Stomach smooth muscle (tissue), 2 donors: ENCODE data around the gene SLC36A3.
"Not testable (repeated sequence)": the region's sequence is repeated elsewhere in the genome, so short reads cannot be mapped to it uniquely, and the experiment has no call there.

Source experiments
- H3K27ac ChIP-seq: one replicate; pipeline ENCODE4 v1.7.0; 2013; ENCODE audit warnings: mild to moderate bottlenecking, low read length, inconsistent platforms
- H3K27me3 ChIP-seq, 2 donors: one replicate each; pipeline ENCODE4 v1.7.0; 2013; ENCODE audit warnings: low read length in 2 of 2; ENCODE audit not compliant: insufficient read depth in 2 of 2, control insufficient read depth in 1 of 2
- H3K36me3 ChIP-seq, 2 donors: one replicate each; pipeline ENCODE4 v1.7.0; 2013; ENCODE audit warnings: low read length in 2 of 2; ENCODE audit not compliant: control insufficient read depth in 2 of 2, insufficient read depth in 2 of 2
- H3K4me1 ChIP-seq: one replicate; pipeline ENCODE4 v1.7.0; 2013; ENCODE audit warnings: low read length; ENCODE audit not compliant: control insufficient read depth, insufficient read depth
- H3K4me3 ChIP-seq, 2 donors: one replicate each; pipeline ENCODE4 v1.7.0; 2013; ENCODE audit warnings: low read length in 2 of 2
- H3K9ac ChIP-seq, 2 donors: one replicate each; pipeline ENCODE4 v1.7.0; 2013; ENCODE audit warnings: low read length in 2 of 2, mild to moderate bottlenecking in 1 of 2
- H3K9me3 ChIP-seq, 2 donors: one replicate each; pipeline ENCODE4 v1.7.0; 2013; ENCODE audit warnings: low read length in 2 of 2; ENCODE audit not compliant: control insufficient read depth in 2 of 2
- donor health status: healthy.
- donor health status: Pancreatic carcinoma.

Gene SLC36A3

DNA sequence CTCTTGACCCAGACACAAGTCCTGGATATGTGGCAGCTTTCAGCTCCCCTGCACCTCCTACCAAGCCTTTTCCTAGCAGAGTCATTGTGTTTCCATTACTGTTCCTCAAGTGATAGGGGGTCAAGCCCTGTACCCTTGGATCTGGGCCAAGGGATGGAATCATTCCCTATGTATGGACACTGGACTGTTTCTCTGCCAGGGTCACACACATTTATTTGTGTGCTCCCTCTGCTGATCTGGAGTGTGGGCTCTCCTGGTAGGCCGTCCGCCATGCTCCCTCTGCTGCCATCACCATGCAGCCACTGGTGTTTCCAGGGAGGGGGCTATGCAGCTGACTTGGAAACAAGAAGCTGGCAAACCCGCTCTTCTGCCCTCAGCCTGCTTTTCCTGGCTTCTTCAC, 41.0 kb downstream of the SLC36A3 start:
- Histone ChIP-seq H3K4me3 (no peak overlapping the region), H3K9me3 (no peaks in the 10 kb centered on the region), H3K4me1 (peaks cover under 1% of the 10 kb centered on the region), H3K27ac (no peak overlapping the region), H3K27me3 (no peaks in the 10 kb centered on the region), H3K9ac (no peak overlapping the region), H3K36me3 (peaks cover 14 to 19% of the 10 kb centered on the region in 2 donors)

DNA sequence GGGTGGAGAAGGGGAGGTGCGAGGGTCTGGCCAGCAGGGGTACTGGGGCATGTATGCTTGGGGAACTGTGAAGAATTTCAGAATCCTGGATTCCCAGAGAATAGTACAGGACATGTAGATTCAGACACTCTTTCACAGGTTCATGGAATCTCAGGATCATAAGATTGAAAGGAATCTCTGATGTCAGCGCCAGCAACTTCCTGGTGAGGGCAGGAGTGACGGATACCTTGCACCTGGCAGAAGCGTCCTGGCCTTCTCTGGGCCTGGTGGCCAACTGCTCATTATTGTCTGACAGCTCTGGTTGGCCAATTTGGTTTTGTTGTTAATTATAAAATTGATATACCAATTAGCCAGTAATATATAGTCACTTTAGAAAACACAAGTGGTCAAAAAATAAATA, 43.6 kb downstream of the SLC36A3 start:
- H3K27me3 ChIP-seq: no peaks in the 10 kb centered on the region
- no peaks in the 10 kb centered on the region for H3K9me3 ChIP-seq
- H3K4me1 ChIP-seq: peaks cover 6% of the 10 kb centered on the region
- no peak overlapping the region for H3K9ac ChIP-seq
- no peak overlapping the region for H3K27ac ChIP-seq
- H3K36me3 ChIP-seq: peaks cover 2% of the 10 kb centered on the region in 2 donors
- no peak overlapping the region for H3K4me3 ChIP-seq

DNA sequence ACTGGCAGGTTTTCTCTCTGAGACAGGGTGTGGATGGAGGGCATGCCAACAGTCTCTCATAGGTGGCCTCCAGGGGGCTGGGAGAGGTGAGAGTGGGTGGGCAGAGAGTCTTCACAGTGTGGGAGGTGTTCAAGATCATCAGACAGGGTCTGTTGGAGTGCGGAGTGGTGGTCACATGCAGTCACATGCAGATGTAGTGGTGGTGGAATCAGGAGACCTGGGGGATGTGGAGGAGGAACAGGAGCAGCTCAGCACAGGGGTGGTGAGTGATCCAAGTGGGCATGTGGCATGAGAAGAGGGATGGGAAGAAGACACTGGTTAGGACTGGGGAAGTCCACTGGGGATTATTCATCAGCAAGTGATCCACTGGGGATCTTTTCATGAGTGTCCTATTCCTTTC, 44.8 kb downstream of the SLC36A3 start:
- Histone ChIP-seq H3K4me3 (no peak overlapping the region), H3K27me3 (no peaks in the 10 kb centered on the region), H3K36me3 (peaks cover 0 to 2% of the 10 kb centered on the region in 2 donors), H3K27ac (no peak overlapping the region), H3K9me3 (no peaks in the 10 kb centered on the region), H3K9ac (no peak overlapping the region), H3K4me1 (peaks cover 13% of the 10 kb centered on the region)

DNA sequence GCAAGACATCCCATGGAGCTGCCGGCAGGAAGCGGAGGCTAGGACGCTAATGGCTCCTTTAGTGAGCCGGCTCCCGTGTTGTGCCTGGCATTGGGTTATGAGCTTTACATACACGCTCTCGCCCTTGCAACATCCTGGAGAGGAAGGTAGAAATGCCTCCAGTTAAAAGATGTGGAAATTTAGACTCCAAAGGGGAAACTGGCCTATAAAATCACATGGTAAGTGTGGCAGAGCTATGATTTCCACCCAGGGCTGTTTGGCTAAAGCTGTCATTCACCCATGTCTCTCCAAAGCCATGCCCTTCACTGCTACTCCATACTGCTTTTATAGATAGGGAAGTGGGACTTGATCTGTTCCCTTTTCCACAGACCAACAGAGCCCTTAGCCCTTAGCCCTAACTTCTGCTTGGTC, 45.4 kb downstream of the SLC36A3 start:
- Histone ChIP-seq H3K4me3 (no peak overlapping the region), H3K36me3 (peaks cover 0 to 2% of the 10 kb centered on the region in 2 donors), H3K9ac (no peak overlapping the region), H3K9me3 (no peaks in the 10 kb centered on the region), H3K27me3 (no peaks in the 10 kb centered on the region), H3K4me1 (peaks cover 18% of the 10 kb centered on the region), H3K27ac (no peak overlapping the region)

DNA sequence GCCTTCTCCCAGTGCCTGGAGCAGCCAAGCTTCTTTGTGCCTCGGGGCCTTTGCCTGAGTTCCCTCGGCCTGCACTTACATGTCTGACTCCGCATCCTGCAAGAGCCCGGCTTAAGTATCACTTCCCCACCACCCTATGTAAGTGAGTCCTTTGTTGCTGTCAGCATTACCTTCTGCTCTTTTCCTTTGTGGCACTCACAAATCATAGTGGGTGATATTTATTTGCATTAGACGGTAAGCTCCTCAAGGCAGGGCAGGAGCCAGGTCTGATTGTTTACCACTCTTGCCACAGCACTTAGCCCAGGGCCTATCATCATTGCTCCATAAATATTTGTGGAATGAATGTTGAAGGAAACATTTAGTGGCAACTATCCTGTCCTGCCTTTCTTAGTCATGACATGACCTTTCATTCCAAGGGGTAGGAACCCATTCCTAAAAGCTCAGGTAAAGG, 45.8 kb downstream of the SLC36A3 start:
- Histone ChIP-seq H3K27ac (no peak overlapping the region), H3K4me1 (peaks cover 18% of the 10 kb centered on the region)

DNA sequence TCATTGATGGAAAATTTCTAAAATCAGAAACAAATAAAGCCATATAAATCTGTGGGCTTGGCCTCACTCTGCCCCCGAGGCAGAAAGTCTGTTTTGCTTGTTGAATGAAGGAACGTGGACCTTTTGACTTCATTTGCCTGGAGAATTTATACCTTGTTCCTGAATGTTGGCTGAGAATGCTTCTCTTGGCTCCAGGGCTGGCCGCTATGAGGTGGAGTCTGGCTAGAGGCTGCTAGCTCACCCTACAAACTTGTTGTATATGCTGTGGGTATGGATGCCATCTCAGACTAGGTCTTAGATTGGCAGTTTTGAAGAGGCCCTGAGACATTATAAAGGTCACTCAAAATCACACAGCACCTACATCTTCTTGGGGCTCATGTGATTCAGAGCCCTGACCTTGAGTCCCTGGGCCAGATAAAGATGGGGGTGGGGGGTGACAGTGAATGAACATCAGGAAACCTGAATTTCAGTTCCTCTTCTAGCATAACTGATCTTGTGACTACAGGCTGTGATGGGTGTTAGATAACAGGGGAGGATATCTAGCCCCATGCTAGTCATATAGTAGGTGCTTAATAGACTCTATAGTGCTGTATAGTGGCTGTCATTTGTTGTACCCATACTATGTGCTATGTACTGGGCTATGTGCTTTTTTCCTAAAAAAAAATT, 47.8 kb downstream of the SLC36A3 start:
- no peaks in the 10 kb centered on the region for H3K9me3 ChIP-seq
- no peak overlapping the region for H3K9ac ChIP-seq
- H3K27ac ChIP-seq: no peak overlapping the region
- H3K27me3 ChIP-seq: no peaks in the 10 kb centered on the region
- peaks cover 0 to 2% of the 10 kb centered on the region in 2 donors for H3K36me3 ChIP-seq
- peaks cover 22% of the 10 kb centered on the region for H3K4me1 ChIP-seq
- no peak overlapping the region for H3K4me3 ChIP-seq

More for the DNA sequence above, 45.8 kb downstream of the SLC36A3 start:
- no peak overlapping the region for H3K4me3 ChIP-seq
- no peaks in the 10 kb centered on the region for H3K9me3 ChIP-seq
- no peaks in the 10 kb centered on the region for H3K27me3 ChIP-seq
- H3K9ac ChIP-seq: no peak overlapping the region
- H3K36me3 ChIP-seq: peaks cover 0 to 2% of the 10 kb centered on the region in 2 donors

DNA sequence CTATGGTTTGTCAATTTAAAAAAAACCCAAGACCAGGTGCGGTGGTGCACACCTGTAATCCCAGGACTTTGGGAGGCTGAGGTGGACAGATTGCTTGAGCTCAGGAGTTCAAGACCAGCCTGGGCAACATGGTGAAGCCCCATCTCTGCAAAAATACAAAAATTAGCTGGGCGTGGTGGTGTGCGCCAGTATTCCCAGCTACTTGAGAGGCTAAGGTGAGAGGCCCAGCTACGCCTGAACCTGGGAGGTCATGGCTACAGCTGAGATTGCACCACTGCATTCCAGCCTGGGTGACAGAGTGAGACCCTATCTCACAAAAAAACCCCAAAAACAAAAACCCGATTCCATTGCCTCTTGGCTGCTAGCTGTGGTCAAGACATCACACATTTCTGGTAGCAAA, 48.6 kb downstream of the SLC36A3 start:
- H3K27me3 ChIP-seq, H3K36me3 ChIP-seq, H3K27ac ChIP-seq, H3K9me3 ChIP-seq, H3K4me3 ChIP-seq, H3K9ac ChIP-seq: not testable (repeated sequence)
- H3K4me1 ChIP-seq: peaks cover 22% of the 10 kb centered on the region

DNA sequence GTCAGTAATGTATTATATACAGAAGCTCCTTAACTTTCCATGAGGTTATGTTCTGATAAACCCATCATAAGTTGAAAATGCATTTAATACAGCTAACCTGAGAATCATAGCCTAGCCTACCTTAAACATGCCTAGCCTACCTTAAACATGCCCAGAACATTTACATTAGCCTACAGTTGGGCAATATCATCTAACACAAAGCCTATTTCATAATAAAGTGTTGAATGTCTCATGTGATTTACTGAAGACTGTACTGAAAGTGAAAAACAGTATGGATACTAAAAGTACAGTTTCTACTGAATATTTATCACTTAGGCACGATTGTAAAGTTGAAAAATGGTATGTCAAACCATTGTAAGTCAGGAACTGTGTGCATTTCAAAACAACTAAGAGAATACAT, 49.0 kb downstream of the SLC36A3 start:
- Histone ChIP-seq H3K9ac (no peak overlapping the region), H3K4me1 (peaks cover 22% of the 10 kb centered on the region), H3K4me3 (no peak overlapping the region), H3K27me3 (no peaks in the 10 kb centered on the region), H3K9me3 (no peaks in the 10 kb centered on the region), H3K27ac (no peak overlapping the region), H3K36me3 (no peaks in the 10 kb centered on the region)

DNA sequence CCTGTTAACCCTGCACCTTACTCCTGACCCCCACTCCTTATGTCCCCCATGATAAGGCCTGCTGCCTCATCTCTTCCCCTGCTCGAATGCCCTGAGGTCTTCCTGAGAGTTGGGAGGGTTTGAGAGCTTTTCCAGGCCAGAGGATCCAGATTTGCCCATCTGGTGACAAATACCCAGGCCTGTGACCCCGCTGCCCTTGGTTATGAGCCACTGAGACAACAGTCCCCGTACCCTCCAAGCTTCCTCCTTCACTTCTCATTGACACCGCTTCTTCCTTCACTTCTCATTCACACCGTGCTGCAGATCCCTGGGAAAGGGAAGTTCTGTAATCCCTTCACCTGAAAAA, 50.0 kb downstream of the SLC36A3 start:
- H3K9me3 ChIP-seq: no peaks in the 10 kb centered on the region
- no peaks in the 10 kb centered on the region for H3K27me3 ChIP-seq
- H3K36me3 ChIP-seq: no peaks in the 10 kb centered on the region
- peak overlapping the region; percentile 56 to 86 for H3K9ac ChIP-seq
- peaks cover 22% of the 10 kb centered on the region for H3K4me1 ChIP-seq
- peak overlapping the region; percentile 64 to 97 for H3K4me3 ChIP-seq
- peak overlapping the region; percentile 55 for H3K27ac ChIP-seq

DNA sequence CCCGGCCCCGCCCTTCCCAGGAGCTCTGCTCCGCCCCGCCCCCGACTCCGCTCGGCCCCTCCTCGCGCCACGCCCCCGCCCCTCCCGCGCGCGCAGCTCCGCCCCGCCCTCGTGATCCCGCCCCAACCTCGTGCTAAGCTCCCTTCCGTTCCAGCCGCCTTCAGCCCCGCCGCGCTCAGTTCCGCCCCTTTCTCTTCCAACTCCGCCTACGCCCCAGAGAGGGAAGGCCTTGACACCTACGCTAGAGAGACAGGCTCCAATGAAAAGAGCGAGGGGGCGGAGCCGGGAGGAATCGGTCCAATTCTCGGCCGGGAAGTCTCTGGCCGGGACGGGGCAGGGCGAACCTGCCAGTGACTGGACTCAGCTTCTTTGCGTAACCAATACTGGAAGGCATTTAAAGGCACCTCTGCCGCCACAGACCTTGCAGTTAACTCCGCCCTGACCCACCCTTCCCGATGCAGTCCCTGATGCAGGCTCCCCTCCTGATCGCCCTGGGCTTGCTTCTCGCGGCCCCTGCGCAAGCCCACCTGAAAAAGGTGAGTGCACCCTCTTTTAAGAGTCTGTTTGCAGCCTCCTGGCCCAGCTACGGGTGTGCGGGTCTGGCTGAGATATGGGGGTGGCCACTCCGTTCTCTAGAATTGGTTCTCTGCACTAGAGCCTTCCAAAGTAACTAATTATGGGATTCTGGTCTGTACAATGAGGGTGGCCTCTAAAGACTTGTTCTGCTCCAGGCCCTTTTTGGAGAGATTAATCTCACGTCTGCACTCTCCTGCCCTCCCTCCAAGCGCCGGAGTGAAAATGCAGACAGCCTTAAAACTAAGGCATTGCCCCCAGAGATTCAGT, 50.6 kb downstream of the SLC36A3 start, which contains the start of gene GM2A:
GM2A (plus strand) TSS at position 424 of the 843 bp plus-strand sequence; CDS start at position 456, 32 bp downstream.
- Histone ChIP-seq H3K4me3 (peak within 1 kb of the TSS; percentile 72 to 97), H3K27me3 (no peaks in the 10 kb centered on the region), H3K9ac (peak within 1 kb of the TSS; percentile 69 to 86), H3K9me3 (no peaks in the 10 kb centered on the region), H3K4me1 (peaks cover 22% of the 10 kb centered on the region), H3K27ac (peak within 1 kb of the TSS; percentile 55), H3K36me3 (no peaks in the 10 kb centered on the region)

DNA sequence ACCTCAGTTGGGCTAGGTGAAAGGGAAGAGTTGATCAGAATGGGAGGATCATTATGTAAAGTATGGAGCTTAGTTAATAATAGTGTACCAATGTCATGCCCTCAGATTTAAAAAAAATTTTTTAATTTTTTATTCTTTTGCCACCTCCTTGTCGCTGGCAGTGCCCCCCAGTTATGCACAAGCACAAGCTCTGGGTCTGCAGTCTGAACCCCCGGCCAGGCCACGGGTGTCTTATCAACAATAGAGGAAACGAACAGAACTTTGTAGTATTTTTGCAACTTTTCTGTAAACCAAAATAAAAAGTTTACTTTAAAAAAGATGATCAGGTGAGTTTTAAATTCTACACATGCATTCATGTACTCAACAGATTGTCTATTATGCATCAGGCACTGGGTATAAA, 51.9 kb downstream of the SLC36A3 start:
- Histone ChIP-seq H3K36me3 (no peaks in the 10 kb centered on the region), H3K9ac (no peak overlapping the region), H3K9me3 (no peaks in the 10 kb centered on the region), H3K27ac (no peak overlapping the region), H3K4me1 (peaks cover 19% of the 10 kb centered on the region), H3K4me3 (no peak overlapping the region), H3K27me3 (no peaks in the 10 kb centered on the region)
